ENCODE results near the gene LRP1B.

The LRP1B gene

GRCh38 chr2:142170847-142171246 lies 40.0 kb upstream of the LRP1B start:
- no peaks in the 10 kb centered on the region for H3K9me2 ChIP-seq (replicated peaks; ENCODE audit: control insufficient read depth, low read length)
- H3K9me3 ChIP-seq (ENCODE audit: control insufficient read depth, insufficient read depth, low read length) = no peaks in the 10 kb centered on the region
- H4K20me1 ChIP-seq (ENCODE audit: control insufficient read depth, insufficient read depth, low read depth, low read length) = no peaks in the 10 kb centered on the region
- H3K4me1 ChIP-seq (ENCODE audit: control insufficient read depth, low read length) = no peaks in the 10 kb centered on the region
- no peaks in the 10 kb centered on the region for H3K36me3 ChIP-seq (ENCODE audit: control insufficient read depth, low read length)
- H3K4me2 ChIP-seq (ENCODE audit: low read length) = no peak overlapping the region
- no peak overlapping the region for H3K27ac ChIP-seq (ENCODE audit: low read depth, low read length)
- H3F3A ChIP-seq (ENCODE audit: control insufficient read depth, insufficient read depth) = no peaks in the 10 kb centered on the region
- peaks cover 2% of the 10 kb centered on the region; the same call in 1 of the 2 replicates for H3K27me3 ChIP-seq (ENCODE audit: control insufficient read depth, low read length)
- TF ChIP-seq EZH2phosphoT487 (IDR thresholded peaks at IDR 0.05; ENCODE audit: borderline replicate concordance, low read length) (no peak), CTCF (IDR thresholded peaks at IDR 0.05; ENCODE audit: low read depth, low read length, poor library complexity, severe bottlenecking) (no peak)
- H3K4me3 ChIP-seq (ENCODE audit: low read length) = no peak overlapping the region
- H3K79me2 ChIP-seq (ENCODE audit: control insufficient read depth, low read length) = no peaks in the 10 kb centered on the region

DNA sequence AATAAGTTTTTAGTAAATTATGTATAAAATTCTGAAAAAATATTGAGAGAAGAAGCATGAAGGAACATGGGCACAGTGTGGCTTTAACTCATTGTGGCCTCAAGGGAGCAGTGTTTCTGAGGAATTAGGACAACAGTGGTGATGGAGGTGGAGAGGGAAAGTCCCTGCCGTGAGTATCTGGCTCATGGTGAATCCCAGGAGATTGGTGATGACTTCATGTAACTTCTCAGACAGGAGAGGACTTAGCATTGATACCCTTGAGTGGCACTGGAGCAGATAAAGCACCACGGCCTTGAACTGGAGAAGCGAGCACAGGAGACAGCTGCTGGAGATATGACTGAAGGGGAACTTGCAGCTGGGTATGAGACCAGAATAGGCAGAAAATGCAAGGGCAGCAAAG lies 35.0 kb upstream of the LRP1B start:
- Histone ChIP-seq H3F3A (ENCODE audit: control insufficient read depth, insufficient read depth) (no peaks in the 10 kb centered on the region), H3K27ac (ENCODE audit: low read depth, low read length) (no peak overlapping the region), H3K9me3 (ENCODE audit: control insufficient read depth, insufficient read depth, low read length) (no peaks in the 10 kb centered on the region), H4K20me1 (ENCODE audit: control insufficient read depth, insufficient read depth, low read depth, low read length) (no peaks in the 10 kb centered on the region), H3K4me1 (ENCODE audit: control insufficient read depth, low read length) (no peaks in the 10 kb centered on the region), H3K36me3 (ENCODE audit: control insufficient read depth, low read length) (no peaks in the 10 kb centered on the region), H3K4me2 (ENCODE audit: low read length) (no peak overlapping the region), H3K79me2 (ENCODE audit: control insufficient read depth, low read length) (no peaks in the 10 kb centered on the region), H3K27me3 (ENCODE audit: control insufficient read depth, low read length) (no peaks in the 10 kb centered on the region), H3K9me2 (replicated peaks; ENCODE audit: control insufficient read depth, low read length) (no peaks in the 10 kb centered on the region), H3K4me3 (ENCODE audit: low read length) (no peak overlapping the region)
- TF ChIP-seq EZH2phosphoT487 (IDR thresholded peaks at IDR 0.05; ENCODE audit: borderline replicate concordance, low read length) (no peak), CTCF (IDR thresholded peaks at IDR 0.05; ENCODE audit: low read depth, low read length, poor library complexity, severe bottlenecking) (no peak)

GRCh38 chr2:142153601-142154000 lies 22.8 kb upstream of the LRP1B start:
- TF ChIP-seq CTCF (IDR thresholded peaks at IDR 0.05; ENCODE audit: low read depth, low read length, poor library complexity, severe bottlenecking) = no peak
- no peak for TF ChIP-seq EZH2phosphoT487 (IDR thresholded peaks at IDR 0.05; ENCODE audit: borderline replicate concordance, low read length)
- Histone ChIP-seq H3K9me2 (replicated peaks; ENCODE audit: control insufficient read depth, low read length) (no peaks in the 10 kb centered on the region), H3K27ac (ENCODE audit: low read depth, low read length) (no peak overlapping the region), H3K36me3 (ENCODE audit: control insufficient read depth, low read length) (no peaks in the 10 kb centered on the region), H3K4me2 (ENCODE audit: low read length) (no peak overlapping the region), H3K9me3 (ENCODE audit: control insufficient read depth, insufficient read depth, low read length) (no peaks in the 10 kb centered on the region), H3K4me3 (ENCODE audit: low read length) (no peak overlapping the region), H4K20me1 (ENCODE audit: control insufficient read depth, insufficient read depth, low read depth, low read length) (no peaks in the 10 kb centered on the region), H3K4me1 (ENCODE audit: control insufficient read depth, low read length) (no peaks in the 10 kb centered on the region), H3K27me3 (ENCODE audit: control insufficient read depth, low read length) (no peaks in the 10 kb centered on the region), H3K79me2 (ENCODE audit: control insufficient read depth, low read length) (no peaks in the 10 kb centered on the region), H3F3A (ENCODE audit: control insufficient read depth, insufficient read depth) (no peaks in the 10 kb centered on the region)

- Histone ChIP-seq H3F3A (ENCODE audit: control insufficient read depth, insufficient read depth) (no peaks in the 10 kb centered on the region), H3K27ac (ENCODE audit: low read depth, low read length) (no peak overlapping the region), H3K79me2 (ENCODE audit: control insufficient read depth, low read length) (no peaks in the 10 kb centered on the region), H3K9me3 (ENCODE audit: control insufficient read depth, insufficient read depth, low read length) (no peaks in the 10 kb centered on the region), H3K27me3 (ENCODE audit: control insufficient read depth, low read length) (no peaks in the 10 kb centered on the region), H3K9me2 (replicated peaks; ENCODE audit: control insufficient read depth, low read length) (no peaks in the 10 kb centered on the region), H3K4me3 (ENCODE audit: low read length) (no peak overlapping the region), H3K36me3 (ENCODE audit: control insufficient read depth, low read length) (no peaks in the 10 kb centered on the region), H3K4me1 (ENCODE audit: control insufficient read depth, low read length) (no peaks in the 10 kb centered on the region), H3K4me2 (ENCODE audit: low read length) (no peak overlapping the region), H4K20me1 (ENCODE audit: control insufficient read depth, insufficient read depth, low read depth, low read length) (no peaks in the 10 kb centered on the region)
- TF ChIP-seq CTCF (IDR thresholded peaks at IDR 0.05; ENCODE audit: low read depth, low read length, poor library complexity, severe bottlenecking) = no peak
- TF ChIP-seq EZH2phosphoT487 (IDR thresholded peaks at IDR 0.05; ENCODE audit: borderline replicate concordance, low read length) = no peak
Measured at GRCh38 chr2:142150453-142150852, 19.6 kb upstream of the LRP1B start.
